CD4-positive, alpha-beta T cell treated with Interleukin-1 beta for 1 hour (primary cell): Measurements from ENCODE around the gene MMP17.
A peak's percentile ranks its signal among the peaks of the same experiment; 100 is the strongest.
"Not testable (repeated sequence)": the region's sequence is repeated elsewhere in the genome, so short reads cannot be mapped to it uniquely, and the experiment has no call there.

Experiments
- DNase-seq, 2 donors: peaks; one replicate each; pipeline ENCODE4 v3.0.0-alpha.2; 2020 to 2022

MMP17 gene

GRCh38 chr12:131800594-131801135 lies 27.5 kb upstream of the MMP17 start:
- no peak for DNase-seq

GRCh38 chr12:131801254-131801866 lies 26.8 kb upstream of the MMP17 start:
- DNase-seq = no peak

GRCh38 chr12:131803961-131804521 lies 24.2 kb upstream of the MMP17 start:
- no peak for DNase-seq

- no peak for DNase-seq
Measured at GRCh38 chr12:131805421-131805820, 22.8 kb upstream of the MMP17 start.

- no peak for DNase-seq
Measured at GRCh38 chr12:131806674-131807073, 21.5 kb upstream of the MMP17 start.

GRCh38 chr12:131808744-131809371 lies 19.3 kb upstream of the MMP17 start:
- DNase-seq = peak; percentile 29 to 50

- DNase-seq = not testable (repeated sequence)
Measured at GRCh38 chr12:131809476-131810254, 18.5 kb upstream of the MMP17 start.

GRCh38 chr12:131810726-131811125 lies 17.5 kb upstream of the MMP17 start:
- DNase-seq = no peak

- DNase-seq = no peak
Measured at GRCh38 chr12:131815131-131815530, 13.1 kb upstream of the MMP17 start.

- DNase-seq = no peak
Measured at GRCh38 chr12:131816495-131816894, 11.7 kb upstream of the MMP17 start.

- no peak for DNase-seq
Measured at GRCh38 chr12:131817241-131817640, 11.0 kb upstream of the MMP17 start.

GRCh38 chr12:131818821-131819585 lies 9.2 kb upstream of the MMP17 start:
- DNase-seq = peak in 1 of 2 donors; percentile 53

GRCh38 chr12:131824450-131824849 lies 3.7 kb upstream of the MMP17 start:
- DNase-seq = no peak

- no peak for DNase-seq
Measured at GRCh38 chr12:131825146-131825892, 2.9 kb upstream of the MMP17 start.

GRCh38 chr12:131826097-131826928 lies 1.9 kb upstream of the MMP17 start:
- no peak for DNase-seq

- no peak for DNase-seq
Measured at GRCh38 chr12:131828671-131829355, 620 bp downstream of the MMP17 start.

GRCh38 chr12:131829356-131829747 lies 1.2 kb downstream of the MMP17 start:
- no peak for DNase-seq

- DNase-seq = no peak
Measured at GRCh38 chr12:131829791-131830334, 1.7 kb downstream of the MMP17 start.

- peak; percentile 25 to 63 for DNase-seq
Measured at GRCh38 chr12:131830335-131830913, 2.2 kb downstream of the MMP17 start.
